AG10803 (cell line): ENCODE results near the gene RNF213.

ENCODE experiments used
- DNase-seq: peaks from one replicate; pipeline ENCODE4 v3.0.0; 2010; ENCODE audit warnings: low read depth
- H3K4me3 ChIP-seq: 2 replicates; pipeline ENCODE4 v1.5.1; 2011; ENCODE audit warnings: mild to moderate bottlenecking, low read length, control low read depth
- TF ChIP-seq, protein P1 (sequence below): conservative IDR thresholded peaks from 2 replicates; pipeline ENCODE4 v1.5.1; 2011; ENCODE audit warnings: mild to moderate bottlenecking, low read length, control low read depth, inconsistent platforms

The RNF213 gene

DNA sequence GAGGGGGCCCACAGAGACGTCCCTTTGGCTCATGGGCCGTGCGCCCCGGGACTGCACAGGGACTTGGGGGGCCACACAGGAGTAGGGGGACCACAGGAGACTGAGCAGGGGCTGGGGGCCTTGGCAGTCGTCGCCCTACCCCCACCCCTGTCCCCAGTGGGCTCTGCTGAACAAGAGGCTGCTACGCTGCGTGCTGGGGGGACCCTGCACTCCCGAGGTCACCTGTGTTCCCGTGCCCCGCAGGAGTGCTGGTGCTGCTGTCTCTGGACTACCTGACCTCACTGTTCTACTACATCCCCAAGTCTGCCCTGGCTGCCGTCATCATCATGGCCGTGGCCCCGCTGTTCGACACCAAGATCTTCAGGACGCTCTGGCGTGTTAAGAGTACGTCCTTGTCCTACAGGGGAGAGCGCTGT, 14.4 kb upstream of the RNF213 start:
- DNase-seq: no peak
- H3K4me3 ChIP-seq: no peak overlapping the region
- TF ChIP-seq, protein P1, sequence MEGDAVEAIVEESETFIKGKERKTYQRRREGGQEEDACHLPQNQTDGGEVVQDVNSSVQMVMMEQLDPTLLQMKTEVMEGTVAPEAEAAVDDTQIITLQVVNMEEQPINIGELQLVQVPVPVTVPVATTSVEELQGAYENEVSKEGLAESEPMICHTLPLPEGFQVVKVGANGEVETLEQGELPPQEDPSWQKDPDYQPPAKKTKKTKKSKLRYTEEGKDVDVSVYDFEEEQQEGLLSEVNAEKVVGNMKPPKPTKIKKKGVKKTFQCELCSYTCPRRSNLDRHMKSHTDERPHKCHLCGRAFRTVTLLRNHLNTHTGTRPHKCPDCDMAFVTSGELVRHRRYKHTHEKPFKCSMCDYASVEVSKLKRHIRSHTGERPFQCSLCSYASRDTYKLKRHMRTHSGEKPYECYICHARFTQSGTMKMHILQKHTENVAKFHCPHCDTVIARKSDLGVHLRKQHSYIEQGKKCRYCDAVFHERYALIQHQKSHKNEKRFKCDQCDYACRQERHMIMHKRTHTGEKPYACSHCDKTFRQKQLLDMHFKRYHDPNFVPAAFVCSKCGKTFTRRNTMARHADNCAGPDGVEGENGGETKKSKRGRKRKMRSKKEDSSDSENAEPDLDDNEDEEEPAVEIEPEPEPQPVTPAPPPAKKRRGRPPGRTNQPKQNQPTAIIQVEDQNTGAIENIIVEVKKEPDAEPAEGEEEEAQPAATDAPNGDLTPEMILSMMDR: no peak

- no peak for DNase-seq
- H3K4me3 ChIP-seq: no peak overlapping the region
- TF ChIP-seq, protein P1: no peak
These were observed 13.9 kb upstream of the RNF213 start for GRCh38 chr17:80246726-80247125.

DNA sequence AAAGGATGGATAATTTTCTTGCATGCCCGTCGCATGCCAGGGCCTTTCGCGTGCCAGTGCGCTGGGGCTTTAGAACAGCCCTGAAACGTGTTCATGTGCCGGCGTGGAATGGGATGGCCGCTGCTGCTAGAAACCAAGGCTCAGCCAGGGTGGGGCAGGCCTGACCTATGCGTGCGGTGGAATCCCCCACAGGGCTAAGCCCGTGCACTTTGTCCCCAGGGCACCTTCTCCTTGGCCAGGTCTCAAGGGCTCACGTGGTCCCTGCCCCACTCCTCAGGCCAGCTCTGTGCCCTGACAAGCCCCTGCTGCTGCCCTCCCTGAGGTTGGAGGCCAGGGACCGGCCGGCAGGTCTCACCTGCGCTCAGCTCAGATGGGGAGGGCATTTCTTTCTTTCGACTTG, 13.1 kb upstream of the RNF213 start:
- DNase-seq: no peak
- H3K4me3 ChIP-seq: no peak overlapping the region
- TF ChIP-seq, protein P1: no peak

- no peak overlapping the region for H3K4me3 ChIP-seq
- TF ChIP-seq, protein P1: no peak
- DNase-seq: no peak
These were observed 12.4 kb upstream of the RNF213 start for GRCh38 chr17:80248001-80248893.

DNA sequence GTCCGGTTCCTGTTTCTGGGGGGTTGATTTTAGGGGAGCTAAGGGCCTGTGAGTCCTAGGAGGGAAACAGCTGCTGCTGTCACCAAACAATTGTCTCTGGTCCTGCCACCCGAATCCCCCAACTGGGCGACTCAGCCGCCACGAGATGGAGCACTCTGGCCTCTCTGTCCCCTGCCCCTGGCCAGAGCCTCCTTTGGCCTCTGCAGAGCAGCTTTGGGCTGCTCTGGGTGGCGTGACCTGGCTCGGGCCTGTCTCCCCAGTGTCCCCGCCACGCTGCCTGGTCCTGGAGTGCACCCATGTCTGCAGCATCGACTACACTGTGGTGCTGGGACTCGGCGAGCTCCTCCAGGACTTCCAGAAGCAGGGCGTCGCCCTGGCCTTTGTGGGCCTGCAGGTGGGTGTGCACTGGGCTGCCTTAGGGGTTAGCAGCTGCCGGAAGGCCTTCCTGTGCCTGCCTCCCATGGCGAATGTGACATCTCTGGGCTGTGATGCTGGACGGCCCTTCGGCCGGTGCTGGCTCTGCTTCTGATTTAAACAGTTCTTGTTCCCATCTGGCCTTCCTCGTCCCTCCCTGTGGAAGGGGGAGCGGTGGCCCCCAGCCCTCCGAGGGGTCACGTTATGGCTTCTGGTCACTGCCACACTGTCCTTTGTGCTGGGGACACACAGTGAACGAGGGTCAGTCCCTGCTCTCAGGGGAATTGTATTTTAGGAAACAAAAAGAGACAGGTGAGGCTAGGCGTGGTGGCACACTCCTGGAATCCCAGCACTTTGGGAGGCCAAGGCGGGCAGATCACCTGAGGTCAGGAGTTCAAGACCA, 11.6 kb upstream of the RNF213 start:
- TF ChIP-seq, protein P1: no peak
- no peak for DNase-seq

DNA sequence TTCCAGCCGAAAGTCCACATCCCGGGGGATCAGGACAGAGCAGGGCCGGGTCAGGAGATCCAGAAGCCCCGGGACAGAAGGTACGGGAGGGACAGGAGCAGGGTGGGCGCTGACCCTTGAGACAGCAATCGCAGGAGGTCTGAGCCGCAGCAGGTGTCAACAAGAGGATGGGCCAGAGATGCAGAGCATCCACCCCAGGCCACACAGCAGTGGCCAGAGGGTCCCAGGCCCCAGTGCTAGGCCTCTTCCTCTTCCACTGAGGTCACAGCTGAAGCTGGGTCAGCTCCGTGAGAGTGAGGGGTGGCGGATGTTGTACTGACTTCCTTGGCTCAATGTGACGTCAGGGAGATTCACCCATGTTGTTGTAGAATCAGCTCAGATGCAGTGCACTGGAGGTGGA, 8.7 kb upstream of the RNF213 start:
- TF ChIP-seq, protein P1: no peak
- DNase-seq: no peak
- H3K4me3 ChIP-seq: no peak overlapping the region

More for the DNA sequence above, 11.6 kb upstream of the RNF213 start:
- H3K4me3 ChIP-seq: no peak overlapping the region

- no peak overlapping the region for H3K4me3 ChIP-seq
- TF ChIP-seq, protein P1: no peak; the same call in none of the 2 replicates
- no peak for DNase-seq
These were observed 7.8 kb upstream of the RNF213 start for GRCh38 chr17:80252871-80253270.
